Measurements from ENCODE around the gene PRDM16.

DNA sequence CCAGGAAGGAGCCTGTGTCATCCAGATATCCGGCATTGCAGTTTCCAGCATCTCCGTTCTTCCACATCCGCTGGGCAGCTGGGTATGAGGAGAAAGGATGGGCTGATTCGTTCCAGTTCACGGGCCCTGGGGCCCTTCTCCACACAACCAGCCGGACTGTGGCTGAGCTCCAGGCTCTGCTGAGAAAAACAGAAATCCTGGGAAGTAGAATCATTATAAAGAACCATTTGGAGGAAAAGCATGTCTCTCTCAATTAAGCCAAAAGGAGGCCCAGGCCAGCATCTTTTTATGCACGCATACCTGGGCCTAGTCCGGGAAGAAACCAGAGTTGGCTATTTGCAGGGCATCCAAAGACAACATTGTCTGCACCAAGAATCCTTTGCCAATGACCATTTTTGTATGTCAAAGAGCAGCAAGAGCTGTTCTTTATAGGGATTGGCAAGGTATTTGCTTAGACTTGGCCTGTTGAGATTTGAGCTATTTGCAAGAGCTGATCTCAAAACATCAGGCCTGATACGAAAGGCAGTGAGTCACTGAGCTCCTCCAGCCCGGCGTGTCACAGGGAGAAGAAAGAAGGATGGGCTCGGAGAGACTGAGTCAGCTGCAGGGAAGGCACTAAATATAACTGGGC, 300.6 kb downstream of the PRDM16 start:
- TF ChIP-seq, protein P1, sequence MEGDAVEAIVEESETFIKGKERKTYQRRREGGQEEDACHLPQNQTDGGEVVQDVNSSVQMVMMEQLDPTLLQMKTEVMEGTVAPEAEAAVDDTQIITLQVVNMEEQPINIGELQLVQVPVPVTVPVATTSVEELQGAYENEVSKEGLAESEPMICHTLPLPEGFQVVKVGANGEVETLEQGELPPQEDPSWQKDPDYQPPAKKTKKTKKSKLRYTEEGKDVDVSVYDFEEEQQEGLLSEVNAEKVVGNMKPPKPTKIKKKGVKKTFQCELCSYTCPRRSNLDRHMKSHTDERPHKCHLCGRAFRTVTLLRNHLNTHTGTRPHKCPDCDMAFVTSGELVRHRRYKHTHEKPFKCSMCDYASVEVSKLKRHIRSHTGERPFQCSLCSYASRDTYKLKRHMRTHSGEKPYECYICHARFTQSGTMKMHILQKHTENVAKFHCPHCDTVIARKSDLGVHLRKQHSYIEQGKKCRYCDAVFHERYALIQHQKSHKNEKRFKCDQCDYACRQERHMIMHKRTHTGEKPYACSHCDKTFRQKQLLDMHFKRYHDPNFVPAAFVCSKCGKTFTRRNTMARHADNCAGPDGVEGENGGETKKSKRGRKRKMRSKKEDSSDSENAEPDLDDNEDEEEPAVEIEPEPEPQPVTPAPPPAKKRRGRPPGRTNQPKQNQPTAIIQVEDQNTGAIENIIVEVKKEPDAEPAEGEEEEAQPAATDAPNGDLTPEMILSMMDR (IDR thresholded peaks at IDR 0.05): no peak
- no peak for TF ChIP-seq POLR2A (IDR thresholded peaks at IDR 0.05)

Data from thyroid gland (tissue), 4 donors.